ENCODE data around the gene MYCBP2. TPM values are rescaled to one million over a fixed set of nuclear protein-coding genes. Genes with fewer than 3 reads are reported as not detected.

The MYCBP2 gene
- total RNA-seq, 4 donors from 2014 or later: 42.4 to 262 (median 71.0) TPM

- Histone ChIP-seq H3K27me3 (no peaks in the 10 kb centered on the region), H3K9me3 (no peaks in the 10 kb centered on the region), H3K4me1 (no peaks in the 10 kb centered on the region), H3K4me3 (no peak overlapping the region), H3K27ac (no peak overlapping the region), H3K36me3 (no peaks in the 10 kb centered on the region)
- TF ChIP-seq POLR2A (IDR thresholded peaks at IDR 0.05) (no peak), CTCF (IDR thresholded peaks at IDR 0.05) (no peak)
- DNase-seq: no peak
Measured at GRCh38 chr13:77036279-77036678, 290.6 kb downstream of the MYCBP2 start.

- no peak overlapping the region for H3K27ac ChIP-seq
- no peak for DNase-seq
- TF ChIP-seq CTCF (IDR thresholded peaks at IDR 0.05) (no peak), POLR2A (IDR thresholded peaks at IDR 0.05) (no peak)
- no peaks in the 10 kb centered on the region for H3K9me3 ChIP-seq
- no peaks in the 10 kb centered on the region for H3K36me3 ChIP-seq
- no peak overlapping the region for H3K4me3 ChIP-seq
- H3K4me1 ChIP-seq: no peaks in the 10 kb centered on the region
- no peaks in the 10 kb centered on the region for H3K27me3 ChIP-seq
Measured at GRCh38 chr13:77034881-77035280, 292.0 kb downstream of the MYCBP2 start.

GRCh38 chr13:77033717-77034302, 293.1 kb downstream of the MYCBP2 start:
- H3K36me3 ChIP-seq: no peaks in the 10 kb centered on the region
- DNase-seq: no peak
- H3K27ac ChIP-seq: no peak overlapping the region
- H3K4me3 ChIP-seq: no peak overlapping the region
- H3K4me1 ChIP-seq: no peaks in the 10 kb centered on the region
- H3K9me3 ChIP-seq: no peaks in the 10 kb centered on the region
- TF ChIP-seq CTCF (IDR thresholded peaks at IDR 0.05): no peak
- TF ChIP-seq POLR2A (IDR thresholded peaks at IDR 0.05): no peak
- no peaks in the 10 kb centered on the region for H3K27me3 ChIP-seq

GRCh38 chr13:77031656-77032243, 295.1 kb downstream of the MYCBP2 start:
- Histone ChIP-seq H3K36me3 (no peaks in the 10 kb centered on the region), H3K27ac (no peak overlapping the region), H3K9me3 (no peaks in the 10 kb centered on the region), H3K4me1 (peaks cover 0 to 10% (median 0%) of the 10 kb centered on the region in 4 donors), H3K27me3 (no peaks in the 10 kb centered on the region), H3K4me3 (no peak overlapping the region)
- TF ChIP-seq CTCF (IDR thresholded peaks at IDR 0.05): no peak
- no peak for DNase-seq

GRCh38 chr13:77029436-77029835, 297.5 kb downstream of the MYCBP2 start:
- no peaks in the 10 kb centered on the region for H3K9me3 ChIP-seq
- no peak for DNase-seq
- no peaks in the 10 kb centered on the region for H3K27me3 ChIP-seq
- no peak overlapping the region for H3K27ac ChIP-seq
- H3K4me1 ChIP-seq: peaks cover 0 to 19% (median 0%) of the 10 kb centered on the region in 4 donors
- H3K36me3 ChIP-seq: no peaks in the 10 kb centered on the region
- no peak overlapping the region for H3K4me3 ChIP-seq
- no peak for TF ChIP-seq POLR2A (IDR thresholded peaks at IDR 0.05)
- TF ChIP-seq CTCF (IDR thresholded peaks at IDR 0.05): no peak
